Renal cortical epithelial cell (primary cell): ENCODE data around the gene NATD1. TPM values are rescaled to one million over a fixed set of nuclear protein-coding genes. Genes with fewer than 3 reads are reported as not detected.
A peak's percentile ranks its signal among the peaks of the same experiment; 100 is the strongest.
"Not testable (repeated sequence)": the region's sequence is repeated elsewhere in the genome, so short reads cannot be mapped to it uniquely, and the experiment has no call there.

Experiments used
- DNase-seq: peaks from one replicate; pipeline ENCODE4 v3.0.0-alpha.2; 2011; ENCODE audit warnings: low read depth
- total RNA-seq: library from RNA; depleted of rRNA; stranded (reverse); fragments of >200 nt; gene quantifications from 2 replicates; pipeline ENCODE4 v1.2.3, GENCODE V29; 2014

The NATD1 gene
- total RNA-seq, 1 donor from 2014 or later, result 13.4 TPM

GRCh38 chr17:21247552-21248258, 5.5 kb downstream of the NATD1 start:
- DNase-seq, result no peak

- DNase-seq, result no peak
Observed at GRCh38 chr17:21246698-21247097, 6.5 kb downstream of the NATD1 start.

GRCh38 chr17:21245639-21246084, 7.5 kb downstream of the NATD1 start:
- no peak for DNase-seq

- no peak for DNase-seq
Observed at GRCh38 chr17:21243516-21244303, 9.5 kb downstream of the NATD1 start.

- DNase-seq, result no peak
Observed at GRCh38 chr17:21242780-21243515, 10.3 kb downstream of the NATD1 start.

- no peak for DNase-seq
Observed at GRCh38 chr17:21242026-21242697, 11.0 kb downstream of the NATD1 start.

- no peak for DNase-seq
Observed at GRCh38 chr17:21241564-21241963, 11.6 kb downstream of the NATD1 start.

- peak; percentile 28 for DNase-seq
Observed at GRCh38 chr17:21240369-21241055, 12.7 kb downstream of the NATD1 start.

GRCh38 chr17:21239680-21240368, 13.4 kb downstream of the NATD1 start:
- DNase-seq, result peak; percentile 26

- no peak for DNase-seq
Observed at GRCh38 chr17:21235921-21236320, 17.3 kb downstream of the NATD1 start.

- no peak for DNase-seq
Observed at GRCh38 chr17:21233581-21234347, 19.4 kb downstream of the NATD1 start.

GRCh38 chr17:21232033-21232749, 21.0 kb downstream of the NATD1 start:
- no peak for DNase-seq

- DNase-seq, result no peak
Observed at GRCh38 chr17:21231533-21231932, 21.7 kb downstream of the NATD1 start.

GRCh38 chr17:21228845-21229244, 24.4 kb downstream of the NATD1 start:
- no peak for DNase-seq

GRCh38 chr17:21228111-21228510, 25.1 kb downstream of the NATD1 start:
- no peak for DNase-seq

GRCh38 chr17:21227277-21227676, 25.9 kb downstream of the NATD1 start:
- DNase-seq, result not testable (repeated sequence)

GRCh38 chr17:21223086-21223485, 30.1 kb downstream of the NATD1 start:
- no peak for DNase-seq

- DNase-seq, result no peak
Observed at GRCh38 chr17:21218831-21219380, 34.3 kb downstream of the NATD1 start.

- no peak for DNase-seq
Observed at GRCh38 chr17:21218101-21218500, 35.1 kb downstream of the NATD1 start.
